ENCODE results near the gene NAPA.

Gene NAPA

GRCh38 chr19:47448360-47448727, 66.5 kb downstream of the NAPA start:
- DNase-seq = no peak

- peak; percentile 53 for DNase-seq
Observed at GRCh38 chr19:47447470-47448359, 67.1 kb downstream of the NAPA start.

- no peak for DNase-seq
Observed at GRCh38 chr19:47446534-47447469, 68.1 kb downstream of the NAPA start.

GRCh38 chr19:47445937-47446402, 68.9 kb downstream of the NAPA start:
- no peak for DNase-seq

DNA sequence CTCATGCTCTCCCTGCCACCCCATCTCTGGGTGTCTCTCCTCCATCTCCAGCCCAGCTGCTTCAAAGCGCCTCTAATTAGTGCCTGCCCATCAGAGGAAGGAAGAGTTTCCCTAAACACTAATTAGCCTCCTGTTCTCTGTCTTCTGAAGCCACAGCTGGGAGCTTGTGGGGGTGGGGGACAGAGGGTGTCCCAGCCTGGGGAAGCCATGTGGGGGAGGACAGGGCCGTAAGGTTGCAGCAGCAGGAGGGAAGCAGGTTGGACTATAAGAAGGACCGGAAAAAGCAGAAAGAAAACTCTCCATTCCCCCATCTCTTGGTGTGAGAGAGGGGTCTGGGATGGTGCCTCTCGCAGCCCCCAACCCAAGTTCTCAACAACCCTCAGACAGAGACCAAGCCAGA, 69.3 kb downstream of the NAPA start:
- no peak for DNase-seq

DNA sequence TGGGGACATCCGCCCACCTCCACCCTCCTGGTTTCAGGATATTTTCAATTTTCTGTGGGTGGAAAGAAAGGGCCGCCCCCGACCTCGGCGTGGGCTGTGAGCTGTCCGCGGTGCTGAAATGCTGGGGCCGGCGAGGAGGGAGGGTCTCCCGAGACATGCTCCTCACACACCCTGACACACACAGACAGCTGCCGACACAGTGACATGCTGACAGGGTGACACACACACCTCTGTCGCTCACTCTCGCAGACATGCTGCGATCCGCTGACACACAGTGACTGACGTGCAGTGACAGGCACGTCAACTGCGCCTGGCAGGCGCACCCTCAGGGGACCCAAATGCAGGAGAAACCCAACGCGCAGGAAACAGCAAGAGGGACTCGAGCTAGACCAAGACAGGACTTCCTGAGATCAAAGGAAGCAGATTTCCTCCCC, 70.5 kb downstream of the NAPA start:
- no peak for DNase-seq

GRCh38 chr19:47443331-47443730, 71.5 kb downstream of the NAPA start:
- no peak for DNase-seq

DNA sequence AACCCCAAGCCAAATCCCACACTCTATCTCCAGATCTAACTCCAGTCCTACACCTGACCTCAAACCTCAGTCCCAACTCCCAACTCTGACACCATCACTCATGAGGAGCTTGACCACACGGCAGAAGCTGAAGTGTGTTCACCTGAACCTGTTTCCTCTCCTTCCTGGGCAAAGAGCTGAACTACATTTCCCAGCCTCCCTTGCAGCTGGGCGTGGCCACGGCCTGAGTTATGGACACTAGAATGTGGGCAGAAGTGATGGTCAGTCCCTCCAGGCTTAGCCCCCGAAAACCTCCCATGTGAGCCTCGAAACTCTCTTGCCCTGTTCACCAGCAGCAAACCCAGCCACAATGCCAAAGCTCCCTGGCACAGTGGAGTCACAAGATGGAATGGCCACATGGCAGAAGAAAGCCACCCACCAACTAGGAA, 76.1 kb downstream of the NAPA start:
- DNase-seq = no peak

All from kidney glomerular epithelial cell (primary cell).